ENCODE measurements around the gene PSIP1. TPM values are rescaled to one million over a fixed set of nuclear protein-coding genes. Genes with fewer than 3 reads are reported as not detected.

The PSIP1 gene
- total RNA-seq, 1 experiment from 2014 or later, result 99.1 TPM

- Histone ChIP-seq H3K9me3 (ENCODE audit: control insufficient read depth in 1 of 2, insufficient read depth in 1 of 2, low read depth in 1 of 2, low read length in 2 of 2) (no peaks in the 10 kb centered on the region), H3K9ac (ENCODE audit: low read length) (no peak overlapping the region), H3K9me2 (ENCODE audit: insufficient read depth) (no peaks in the 10 kb centered on the region), H3K4me2 (ENCODE audit: low read length) (no peak overlapping the region), H3K36me3 (ENCODE audit: control insufficient read depth in 1 of 2, insufficient read depth in 2 of 2, low read length in 2 of 2) (peaks cover 9 to 16% of the 10 kb centered on the region in 2 experiments; a peak in 3 of 4 replicates), H3K79me2 (ENCODE audit: insufficient read depth, low read length) (peaks cover 74% of the 10 kb centered on the region), H3K27me3 (ENCODE audit: insufficient read depth, low read length) (no peaks in the 10 kb centered on the region), H3K4me3 (replicated peaks in 1 of 2; ENCODE audit: low read depth in 1 of 2, low read length in 2 of 2) (no peak overlapping the region), H4K20me1 (ENCODE audit: insufficient read depth) (no peaks in the 10 kb centered on the region; the same call in 1 of the 2 replicates), H3K27ac (ENCODE audit: low read depth, low read length) (no peak overlapping the region), H2AFZ (ENCODE audit: low read depth, low read length, poor library complexity, severe bottlenecking) (no peak overlapping the region), H3K4me1 (ENCODE audit: control insufficient read depth in 1 of 2, insufficient read depth in 2 of 2, low read length in 2 of 2) (no peaks in the 10 kb centered on the region)
- DNase-seq (ENCODE audit: low read depth, low spot score) (no peak), ATAC-seq (no peak)
- ChIA-PET POLR2A (no interaction called here), CTCF (no interaction called here), RAD21 (ENCODE audit: low non-redundant PET in 1 of 2, low total read pairs in 2 of 2, uncharacterized antibody in 2 of 2, unreplicated experiment in 2 of 2) (no interaction called here)
- intact Hi-C loops (cut with micrococcal nuclease), result no loop called here
- no peak for TF ChIP-seq CBX3 (IDR thresholded peaks at IDR 0.05; ENCODE audit: low read depth)
- no peak for TF ChIP-seq ATF3 (IDR thresholded peaks at IDR 0.05)
- no peak for TF ChIP-seq SP1 (IDR thresholded peaks at IDR 0.05; ENCODE audit: low read depth)
- TF ChIP-seq, protein P1, sequence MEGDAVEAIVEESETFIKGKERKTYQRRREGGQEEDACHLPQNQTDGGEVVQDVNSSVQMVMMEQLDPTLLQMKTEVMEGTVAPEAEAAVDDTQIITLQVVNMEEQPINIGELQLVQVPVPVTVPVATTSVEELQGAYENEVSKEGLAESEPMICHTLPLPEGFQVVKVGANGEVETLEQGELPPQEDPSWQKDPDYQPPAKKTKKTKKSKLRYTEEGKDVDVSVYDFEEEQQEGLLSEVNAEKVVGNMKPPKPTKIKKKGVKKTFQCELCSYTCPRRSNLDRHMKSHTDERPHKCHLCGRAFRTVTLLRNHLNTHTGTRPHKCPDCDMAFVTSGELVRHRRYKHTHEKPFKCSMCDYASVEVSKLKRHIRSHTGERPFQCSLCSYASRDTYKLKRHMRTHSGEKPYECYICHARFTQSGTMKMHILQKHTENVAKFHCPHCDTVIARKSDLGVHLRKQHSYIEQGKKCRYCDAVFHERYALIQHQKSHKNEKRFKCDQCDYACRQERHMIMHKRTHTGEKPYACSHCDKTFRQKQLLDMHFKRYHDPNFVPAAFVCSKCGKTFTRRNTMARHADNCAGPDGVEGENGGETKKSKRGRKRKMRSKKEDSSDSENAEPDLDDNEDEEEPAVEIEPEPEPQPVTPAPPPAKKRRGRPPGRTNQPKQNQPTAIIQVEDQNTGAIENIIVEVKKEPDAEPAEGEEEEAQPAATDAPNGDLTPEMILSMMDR (IDR thresholded peaks at IDR 0.05 in 2 of 3, conservative IDR thresholded peaks at IDR 0.05 in 1 of 3; ENCODE audit: borderline replicate concordance in 1 of 3, insufficient read depth in 1 of 3, low read depth in 2 of 3, low read length in 2 of 3), result no peak
- TF ChIP-seq YY1 (IDR thresholded peaks at IDR 0.05; ENCODE audit: extremely low read depth, insufficient replicate concordance, low read depth, low read length), result no peak
- TF ChIP-seq TCF7L2 (IDR thresholded peaks at IDR 0.05; ENCODE audit: borderline replicate concordance, extremely low read depth, insufficient read depth, insufficient read length), result no peak
- TF ChIP-seq CEBPB (IDR thresholded peaks at IDR 0.05; ENCODE audit: low read depth), result no peak
- no peak for TF ChIP-seq RAD21 (IDR thresholded peaks at IDR 0.05; ENCODE audit: low read depth)
- TF ChIP-seq SRF (IDR thresholded peaks at IDR 0.05; ENCODE audit: low read depth), result no peak
- TF ChIP-seq MAX (IDR thresholded peaks at IDR 0.05), result no peak
- no peak for TF ChIP-seq POLR2A (IDR thresholded peaks at IDR 0.05; ENCODE audit: borderline replicate concordance, extremely low read depth, insufficient read depth, insufficient read length)
- no peak for TF ChIP-seq ZNF274 (IDR thresholded peaks at IDR 0.05; ENCODE audit: low read depth, low read length)
- TF ChIP-seq JUND (IDR thresholded peaks at IDR 0.05), result no peak
- no peak for TF ChIP-seq ZFX (IDR thresholded peaks at IDR 0.05)
- no peak for TF ChIP-seq POLR2AphosphoS5 (IDR thresholded peaks at IDR 0.05; ENCODE audit: low read depth, low read length)
- no peak for TF ChIP-seq SIN3A (IDR thresholded peaks at IDR 0.05; ENCODE audit: low read depth)
- TF ChIP-seq, protein P2, sequence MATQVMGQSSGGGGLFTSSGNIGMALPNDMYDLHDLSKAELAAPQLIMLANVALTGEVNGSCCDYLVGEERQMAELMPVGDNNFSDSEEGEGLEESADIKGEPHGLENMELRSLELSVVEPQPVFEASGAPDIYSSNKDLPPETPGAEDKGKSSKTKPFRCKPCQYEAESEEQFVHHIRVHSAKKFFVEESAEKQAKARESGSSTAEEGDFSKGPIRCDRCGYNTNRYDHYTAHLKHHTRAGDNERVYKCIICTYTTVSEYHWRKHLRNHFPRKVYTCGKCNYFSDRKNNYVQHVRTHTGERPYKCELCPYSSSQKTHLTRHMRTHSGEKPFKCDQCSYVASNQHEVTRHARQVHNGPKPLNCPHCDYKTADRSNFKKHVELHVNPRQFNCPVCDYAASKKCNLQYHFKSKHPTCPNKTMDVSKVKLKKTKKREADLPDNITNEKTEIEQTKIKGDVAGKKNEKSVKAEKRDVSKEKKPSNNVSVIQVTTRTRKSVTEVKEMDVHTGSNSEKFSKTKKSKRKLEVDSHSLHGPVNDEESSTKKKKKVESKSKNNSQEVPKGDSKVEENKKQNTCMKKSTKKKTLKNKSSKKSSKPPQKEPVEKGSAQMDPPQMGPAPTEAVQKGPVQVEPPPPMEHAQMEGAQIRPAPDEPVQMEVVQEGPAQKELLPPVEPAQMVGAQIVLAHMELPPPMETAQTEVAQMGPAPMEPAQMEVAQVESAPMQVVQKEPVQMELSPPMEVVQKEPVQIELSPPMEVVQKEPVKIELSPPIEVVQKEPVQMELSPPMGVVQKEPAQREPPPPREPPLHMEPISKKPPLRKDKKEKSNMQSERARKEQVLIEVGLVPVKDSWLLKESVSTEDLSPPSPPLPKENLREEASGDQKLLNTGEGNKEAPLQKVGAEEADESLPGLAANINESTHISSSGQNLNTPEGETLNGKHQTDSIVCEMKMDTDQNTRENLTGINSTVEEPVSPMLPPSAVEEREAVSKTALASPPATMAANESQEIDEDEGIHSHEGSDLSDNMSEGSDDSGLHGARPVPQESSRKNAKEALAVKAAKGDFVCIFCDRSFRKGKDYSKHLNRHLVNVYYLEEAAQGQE (IDR thresholded peaks at IDR 0.05; ENCODE audit: low read depth), result no peak
- BruUV-seq (replicated peaks), result no TSS peak
These were observed 77.6 kb downstream of the PSIP1 start for GRCh38 chr9:15433191-15433590.
